Stimulated activated CD8-positive, alpha-beta memory T cell treated with anti-CD3 and anti-CD28 coated beads, Interleukin-2, amount 100 ng/mL, for 1 hour (primary cell): ENCODE data around the gene PCSK2.

Experiments used
- DNase-seq, 2 donors: peaks; one replicate each; pipeline ENCODE4 v3.0.0-alpha.2; 2020; ENCODE audit warnings: low read depth in 2 of 2

PCSK2 gene

GRCh38 chr20:17262786-17263185 is 35.9 kb downstream of the PCSK2 start:
- DNase-seq = no peak

GRCh38 chr20:17273717-17274116 is 46.9 kb downstream of the PCSK2 start:
- DNase-seq = no peak

GRCh38 chr20:17276101-17276500 is 49.3 kb downstream of the PCSK2 start:
- DNase-seq = no peak

GRCh38 chr20:17281478-17281877 is 54.6 kb downstream of the PCSK2 start:
- DNase-seq = no peak

GRCh38 chr20:17282501-17282900 is 55.7 kb downstream of the PCSK2 start:
- no peak for DNase-seq

- no peak for DNase-seq
These were observed 60.7 kb downstream of the PCSK2 start for GRCh38 chr20:17287503-17287902.

- no peak for DNase-seq
These were observed 61.2 kb downstream of the PCSK2 start for GRCh38 chr20:17287998-17288397.

- DNase-seq = no peak
These were observed 68.4 kb downstream of the PCSK2 start for GRCh38 chr20:17295151-17295726.

GRCh38 chr20:17295991-17296390 is 69.2 kb downstream of the PCSK2 start:
- no peak for DNase-seq

DNA sequence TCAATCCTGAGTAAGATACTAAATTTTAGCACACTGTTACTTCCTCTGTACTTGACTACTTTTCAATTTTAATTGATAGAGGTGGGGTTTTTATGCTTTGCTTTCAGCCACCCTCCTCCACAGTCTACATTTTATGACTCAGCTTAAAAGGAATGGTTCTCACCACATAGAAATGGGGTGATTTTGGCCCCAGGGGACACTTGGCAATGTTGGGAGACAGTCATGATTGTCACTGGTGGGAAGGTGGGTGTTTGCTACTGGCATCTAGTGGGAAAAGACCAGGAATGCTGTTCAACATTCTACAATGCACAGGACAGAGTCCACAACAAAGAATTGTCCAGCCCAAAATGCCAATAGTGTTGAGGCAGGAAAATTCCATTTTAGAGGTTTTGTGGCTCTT is 71.3 kb downstream of the PCSK2 start:
- no peak for DNase-seq

DNA sequence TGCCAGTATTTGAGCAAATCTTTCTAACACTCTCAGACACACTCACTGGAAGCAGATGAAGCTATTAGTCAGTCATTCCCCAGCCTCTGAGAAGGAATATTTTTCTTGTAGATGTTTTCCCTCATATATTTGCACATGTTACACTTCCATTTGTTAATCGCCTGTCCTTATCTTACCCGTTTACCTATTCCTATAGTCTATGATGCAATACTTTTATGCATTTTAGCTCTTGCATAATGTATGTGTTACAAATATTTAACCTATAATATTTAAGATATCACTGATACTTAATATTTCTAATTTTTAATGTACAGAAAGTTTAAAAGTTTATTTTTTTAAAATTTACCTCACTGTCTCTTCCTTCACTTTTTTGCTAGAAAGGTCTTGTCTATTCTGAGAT is 71.9 kb downstream of the PCSK2 start:
- DNase-seq = no peak

DNA sequence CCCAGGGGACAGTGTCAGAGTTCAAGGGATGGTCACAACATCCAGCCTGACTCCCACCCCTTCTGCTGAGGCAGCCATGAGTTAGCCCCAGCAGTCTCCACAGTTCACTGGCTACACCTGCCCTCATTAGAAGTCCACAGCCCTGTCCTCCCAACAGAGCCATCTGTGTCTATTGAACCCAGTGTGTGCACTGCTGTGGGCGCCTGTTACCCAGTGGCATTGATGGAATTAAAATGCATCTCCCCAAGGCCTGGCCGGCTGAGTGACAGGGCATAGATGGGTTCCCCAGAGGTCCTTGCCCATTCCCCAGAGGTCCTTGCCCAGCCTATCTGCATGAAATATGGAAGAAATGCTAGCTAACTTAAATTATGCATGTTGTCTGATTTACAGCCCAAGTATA is 73.3 kb downstream of the PCSK2 start:
- no peak for DNase-seq

- no peak for DNase-seq
These were observed 77.9 kb downstream of the PCSK2 start for GRCh38 chr20:17304774-17305173.

DNA sequence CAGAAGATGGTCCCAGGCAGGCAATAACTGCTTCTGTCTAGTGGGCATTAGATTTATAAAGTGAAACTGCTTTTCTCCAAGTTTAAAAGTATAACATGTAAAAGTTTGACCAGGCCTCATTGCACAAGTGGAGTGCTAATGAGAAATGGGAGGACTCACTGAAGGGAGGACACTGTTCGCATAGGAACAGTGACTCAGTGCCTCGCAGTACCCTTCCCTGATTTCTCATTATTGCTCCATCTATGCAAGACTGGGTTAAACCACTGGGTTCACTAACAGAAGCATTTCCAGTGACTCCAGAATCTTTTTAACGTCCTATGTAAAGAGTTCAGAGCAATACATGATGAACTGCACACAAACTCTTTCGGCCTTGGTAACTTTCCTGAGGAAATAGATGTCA is 79.6 kb downstream of the PCSK2 start:
- no peak for DNase-seq

- no peak for DNase-seq
These were observed 87.4 kb downstream of the PCSK2 start for GRCh38 chr20:17314264-17314663.

- DNase-seq = no peak
These were observed 88.8 kb downstream of the PCSK2 start for GRCh38 chr20:17315407-17316231.

GRCh38 chr20:17316316-17317038 is 89.6 kb downstream of the PCSK2 start:
- no peak for DNase-seq

DNA sequence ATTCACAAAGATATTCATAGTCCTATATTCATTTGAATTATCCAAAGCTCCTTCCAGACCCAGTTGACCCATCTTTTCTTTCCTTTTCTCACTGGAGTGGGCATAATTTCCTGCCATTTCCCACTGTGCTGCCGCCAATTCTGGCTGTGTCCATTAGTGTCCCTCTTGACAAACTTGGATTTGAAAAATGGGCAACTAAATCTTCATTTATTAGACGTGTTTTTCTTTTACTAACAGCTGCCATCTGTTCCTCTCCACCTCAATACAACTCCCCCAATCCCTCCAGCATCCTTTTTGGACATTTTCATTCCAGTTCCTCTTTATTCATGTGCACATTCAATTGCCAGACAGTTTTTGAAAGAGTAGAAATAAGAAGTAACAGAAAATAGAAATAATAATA is 90.5 kb downstream of the PCSK2 start:
- no peak for DNase-seq

GRCh38 chr20:17320456-17320855 is 93.6 kb downstream of the PCSK2 start:
- no peak for DNase-seq

DNA sequence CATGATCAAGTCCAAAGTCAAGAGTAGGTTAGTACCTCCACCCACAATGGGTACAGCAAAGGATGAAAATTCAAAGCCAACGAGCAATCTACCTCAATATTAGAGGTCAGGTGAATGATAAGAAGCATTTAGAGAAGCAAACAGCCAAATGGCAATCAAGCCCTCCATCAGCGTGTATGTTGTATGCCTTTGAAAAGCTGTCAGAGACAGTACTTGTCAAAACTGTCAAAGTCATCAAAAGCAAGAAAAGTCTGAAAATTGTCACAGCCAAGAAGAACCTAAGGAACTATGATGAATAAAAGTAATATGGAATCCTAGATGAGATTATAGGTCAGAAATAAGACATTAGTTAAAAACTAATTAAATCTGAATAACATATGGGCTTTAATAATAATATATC is 99.3 kb downstream of the PCSK2 start:
- DNase-seq = no peak

DNA sequence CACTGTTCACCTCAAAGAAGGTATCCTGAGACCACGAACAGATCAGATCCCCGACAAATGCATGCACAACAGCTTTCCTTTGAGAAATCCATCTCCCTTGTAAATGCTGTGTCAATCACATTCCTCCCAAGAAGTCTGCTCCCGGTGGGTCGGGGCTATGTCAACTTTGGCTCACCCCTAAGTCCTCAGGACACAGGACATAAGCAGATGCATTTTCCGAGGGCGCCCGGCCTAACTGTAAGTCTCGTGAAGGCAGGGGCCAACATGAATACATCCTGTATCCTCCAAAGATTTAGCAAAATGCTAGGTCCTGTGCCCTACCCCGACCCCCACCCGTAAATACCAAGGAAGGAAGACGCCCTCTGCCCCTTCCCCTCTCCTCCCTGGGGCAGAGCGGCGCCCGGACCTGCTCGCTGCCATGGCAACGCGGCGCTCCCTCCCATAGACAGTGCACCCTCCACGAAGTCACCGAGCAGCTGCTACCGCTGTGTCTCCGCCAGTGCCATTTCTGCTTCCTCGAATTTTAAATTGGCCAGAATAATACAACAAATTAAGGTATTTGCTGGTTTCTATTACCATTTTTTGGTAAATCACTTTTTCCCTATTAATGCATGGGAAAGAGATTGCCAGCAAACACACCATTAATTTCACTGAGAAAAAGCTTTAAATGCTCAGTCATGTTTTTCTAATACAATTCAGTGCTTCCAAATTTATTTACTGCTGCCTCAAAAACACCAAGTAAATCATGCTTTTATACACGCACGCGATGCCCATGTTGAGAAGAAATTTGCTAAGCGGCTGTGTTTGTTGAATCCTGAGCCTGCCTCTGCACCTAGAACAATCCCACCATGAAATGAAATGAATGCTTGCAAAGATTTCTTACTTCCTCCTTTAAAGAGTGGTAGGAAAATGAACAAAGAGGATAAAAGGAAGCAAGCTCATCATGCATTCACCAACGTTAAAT is 100.6 kb downstream of the PCSK2 start:
- DNase-seq = no peak

GRCh38 chr20:17334932-17335331 is 108.1 kb downstream of the PCSK2 start:
- DNase-seq = no peak
